Measurements from ENCODE around the gene NEK7.

DNA sequence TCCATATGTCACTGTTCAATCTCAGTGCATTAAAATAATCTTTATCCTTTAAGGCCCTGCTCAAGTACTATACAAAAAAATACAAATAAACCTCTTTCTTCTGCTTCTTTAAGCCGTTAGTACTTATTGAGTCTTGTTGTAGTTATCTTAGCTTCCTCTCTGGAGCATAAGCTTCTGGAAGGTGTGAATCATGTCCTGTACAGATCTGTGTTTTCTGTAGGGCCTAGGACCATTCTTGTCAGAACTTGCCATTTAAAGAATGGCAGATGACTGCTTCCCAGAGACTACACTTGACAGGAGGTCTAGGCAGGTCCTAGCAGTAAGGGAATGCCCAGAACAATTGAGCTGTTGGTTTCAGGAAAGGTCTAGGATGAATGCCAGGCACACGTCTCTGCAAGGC, 12.9 kb downstream of the NEK7 start:
- TF ChIP-seq EZH2 (IDR thresholded peaks at IDR 0.05; ENCODE audit: borderline replicate concordance, low read length): no peak
- TF ChIP-seq, protein P1, sequence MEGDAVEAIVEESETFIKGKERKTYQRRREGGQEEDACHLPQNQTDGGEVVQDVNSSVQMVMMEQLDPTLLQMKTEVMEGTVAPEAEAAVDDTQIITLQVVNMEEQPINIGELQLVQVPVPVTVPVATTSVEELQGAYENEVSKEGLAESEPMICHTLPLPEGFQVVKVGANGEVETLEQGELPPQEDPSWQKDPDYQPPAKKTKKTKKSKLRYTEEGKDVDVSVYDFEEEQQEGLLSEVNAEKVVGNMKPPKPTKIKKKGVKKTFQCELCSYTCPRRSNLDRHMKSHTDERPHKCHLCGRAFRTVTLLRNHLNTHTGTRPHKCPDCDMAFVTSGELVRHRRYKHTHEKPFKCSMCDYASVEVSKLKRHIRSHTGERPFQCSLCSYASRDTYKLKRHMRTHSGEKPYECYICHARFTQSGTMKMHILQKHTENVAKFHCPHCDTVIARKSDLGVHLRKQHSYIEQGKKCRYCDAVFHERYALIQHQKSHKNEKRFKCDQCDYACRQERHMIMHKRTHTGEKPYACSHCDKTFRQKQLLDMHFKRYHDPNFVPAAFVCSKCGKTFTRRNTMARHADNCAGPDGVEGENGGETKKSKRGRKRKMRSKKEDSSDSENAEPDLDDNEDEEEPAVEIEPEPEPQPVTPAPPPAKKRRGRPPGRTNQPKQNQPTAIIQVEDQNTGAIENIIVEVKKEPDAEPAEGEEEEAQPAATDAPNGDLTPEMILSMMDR (IDR thresholded peaks at IDR 0.05; ENCODE audit: low read length): no peak

All from OCI-LY1 (cell line).